GM08714 (cell line): ENCODE data around the gene FOXO1.

Experiments used
- H3K4me3 ChIP-seq: fragments of 200-500 bp; sonication (Bioruptor generic); 2 replicates; pipeline ENCODE4 v1.5.1; 2014; ENCODE audit warnings: mild to moderate bottlenecking, low read length, inconsistent platforms
- ZNF274 ChIP-seq: IDR thresholded peaks from 2 replicates; pipeline ENCODE4 v1.6.1; 2012; ENCODE audit warnings: mild to moderate bottlenecking, low read depth, low read length

The FOXO1 gene

GRCh38 chr13:40660692-40661091, 5.7 kb downstream of the FOXO1 start:
- H3K4me3 ChIP-seq, result no peak overlapping the region
- TF ChIP-seq ZNF274, result no peak

GRCh38 chr13:40660141-40660664, 6.2 kb downstream of the FOXO1 start:
- no peak for TF ChIP-seq ZNF274
- H3K4me3 ChIP-seq, result no peak overlapping the region; the same call in 1 of the 2 replicates

- no peak overlapping the region for H3K4me3 ChIP-seq
These were observed 8.5 kb downstream of the FOXO1 start for GRCh38 chr13:40657951-40658350.

GRCh38 chr13:40657307-40657706, 9.1 kb downstream of the FOXO1 start:
- no peak overlapping the region for H3K4me3 ChIP-seq
- TF ChIP-seq ZNF274, result no peak

More at GRCh38 chr13:40657951-40658350, 8.5 kb downstream of the FOXO1 start:
- no peak for TF ChIP-seq ZNF274

- no peak overlapping the region for H3K4me3 ChIP-seq
- no peak for TF ChIP-seq ZNF274
These were observed 10.1 kb downstream of the FOXO1 start for GRCh38 chr13:40656358-40656757.

GRCh38 chr13:40653527-40654318, 12.7 kb downstream of the FOXO1 start:
- TF ChIP-seq ZNF274, result no peak
- H3K4me3 ChIP-seq, result peak overlapping the region; percentile 36; the same call in 1 of the 2 replicates

- no peak for TF ChIP-seq ZNF274
- peak overlapping the region; percentile 30; the same call in 1 of the 2 replicates for H3K4me3 ChIP-seq
These were observed 13.9 kb downstream of the FOXO1 start for GRCh38 chr13:40652588-40652940.

GRCh38 chr13:40651866-40652587, 14.4 kb downstream of the FOXO1 start:
- TF ChIP-seq ZNF274, result no peak
- peak overlapping the region; percentile 30; the same call in 1 of the 2 replicates for H3K4me3 ChIP-seq

- TF ChIP-seq ZNF274, result no peak
- no peak overlapping the region for H3K4me3 ChIP-seq
These were observed 17.6 kb downstream of the FOXO1 start for GRCh38 chr13:40648841-40649240.

- no peak for TF ChIP-seq ZNF274
- no peak overlapping the region for H3K4me3 ChIP-seq
These were observed 18.4 kb downstream of the FOXO1 start for GRCh38 chr13:40648040-40648439.

GRCh38 chr13:40644838-40645604, 21.4 kb downstream of the FOXO1 start:
- TF ChIP-seq ZNF274, result no peak
- H3K4me3 ChIP-seq, result no peak overlapping the region

- no peak for TF ChIP-seq ZNF274
- H3K4me3 ChIP-seq, result no peak overlapping the region
These were observed 25.5 kb downstream of the FOXO1 start for GRCh38 chr13:40640845-40641458.

GRCh38 chr13:40640202-40640601, 26.2 kb downstream of the FOXO1 start:
- no peak for TF ChIP-seq ZNF274
- H3K4me3 ChIP-seq, result no peak overlapping the region

GRCh38 chr13:40639221-40639681, 27.2 kb downstream of the FOXO1 start:
- no peak for TF ChIP-seq ZNF274
- no peak overlapping the region for H3K4me3 ChIP-seq
